Thyroid gland (tissue), 4 donors: ENCODE data around the gene FKRP.

Experiments used
- POLR2A ChIP-seq, 2 donors: fragments of 450-650 bp; IDR thresholded peaks; one replicate each; pipeline ENCODE4 v1.6.1; 2017; ENCODE audit warnings: antibody characterized with exemption in 2 of 2, mild to moderate bottlenecking in 2 of 2, moderate library complexity in 1 of 2
- TF ChIP-seq, protein P1 (sequence below), 6 experiments: fragments of 200-600 bp in 3 of 6; fragments of 450-650 bp in 3 of 6; sonication (generic) in 3 of 6; IDR thresholded peaks; one replicate each; pipeline ENCODE4 v1.5.1; 2016 to 2019; ENCODE audit warnings: antibody characterized with exemption in 6 of 6, mild to moderate bottlenecking in 2 of 6, inconsistent platforms in 1 of 6, moderate library complexity in 1 of 6

DNA sequence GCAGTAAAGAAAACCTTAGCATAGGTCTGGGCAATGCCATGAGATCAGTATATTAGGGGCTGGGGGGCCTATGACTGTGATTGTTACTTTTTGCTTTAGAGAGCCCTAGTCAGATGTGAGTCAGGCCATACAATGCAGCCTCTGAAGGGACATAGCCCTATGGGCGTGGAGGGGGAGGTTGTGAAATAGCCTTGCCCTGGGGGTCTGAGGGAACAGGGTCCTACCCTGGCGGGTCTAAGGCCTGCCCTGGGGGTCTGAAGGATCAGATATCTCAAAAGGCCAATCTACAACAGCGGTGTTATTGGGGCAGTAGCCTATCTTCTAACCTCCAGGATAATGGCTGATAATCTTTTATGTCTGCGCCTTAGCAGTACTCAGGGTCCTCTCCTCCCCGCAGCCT is 56.3 kb downstream of the FKRP start:
- TF ChIP-seq, protein P1, sequence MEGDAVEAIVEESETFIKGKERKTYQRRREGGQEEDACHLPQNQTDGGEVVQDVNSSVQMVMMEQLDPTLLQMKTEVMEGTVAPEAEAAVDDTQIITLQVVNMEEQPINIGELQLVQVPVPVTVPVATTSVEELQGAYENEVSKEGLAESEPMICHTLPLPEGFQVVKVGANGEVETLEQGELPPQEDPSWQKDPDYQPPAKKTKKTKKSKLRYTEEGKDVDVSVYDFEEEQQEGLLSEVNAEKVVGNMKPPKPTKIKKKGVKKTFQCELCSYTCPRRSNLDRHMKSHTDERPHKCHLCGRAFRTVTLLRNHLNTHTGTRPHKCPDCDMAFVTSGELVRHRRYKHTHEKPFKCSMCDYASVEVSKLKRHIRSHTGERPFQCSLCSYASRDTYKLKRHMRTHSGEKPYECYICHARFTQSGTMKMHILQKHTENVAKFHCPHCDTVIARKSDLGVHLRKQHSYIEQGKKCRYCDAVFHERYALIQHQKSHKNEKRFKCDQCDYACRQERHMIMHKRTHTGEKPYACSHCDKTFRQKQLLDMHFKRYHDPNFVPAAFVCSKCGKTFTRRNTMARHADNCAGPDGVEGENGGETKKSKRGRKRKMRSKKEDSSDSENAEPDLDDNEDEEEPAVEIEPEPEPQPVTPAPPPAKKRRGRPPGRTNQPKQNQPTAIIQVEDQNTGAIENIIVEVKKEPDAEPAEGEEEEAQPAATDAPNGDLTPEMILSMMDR (IDR thresholded peaks at IDR 0.05) = no peak
- no peak for TF ChIP-seq POLR2A (IDR thresholded peaks at IDR 0.05)
